K562 (cell line): Measurements from ENCODE around the gene NECAB2. TPM values are rescaled to one million over a fixed set of nuclear protein-coding genes. Genes with fewer than 3 reads are reported as not detected.
A peak's percentile ranks its signal among the peaks of the same experiment; 100 is the strongest.

Experiments used
- CREB1 ChIP-seq, 2 experiments: sonication (generic) in 1 of 2; formaldehyde crosslinking in 1 of 2; IDR thresholded peaks; 2 replicates each; pipeline versions ENCODE4 v1.6.1 to v1.8.0; 2012 to 2022; ENCODE audit warnings: inconsistent platforms in 1 of 2, mild to moderate bottlenecking in 1 of 2, missing genetic modification reagents in 1 of 2, moderate library complexity in 1 of 2
- MED1 ChIP-seq: sonication (generic); formaldehyde crosslinking; IDR thresholded peaks from 2 replicates; pipeline ENCODE4 v1.8.1; 2023; ENCODE audit warnings: missing genetic modification reagents, borderline replicate concordance
- NCOA2 ChIP-seq, 2 experiments: fragments of 450-650 bp; IDR thresholded peaks; 2 replicates each; pipeline ENCODE4 v1.6.1; 2018; ENCODE audit warnings: mild to moderate bottlenecking in 2 of 2, moderate library complexity in 1 of 2; ENCODE audit not compliant: partially characterized antibody in 2 of 2
- PATZ1 ChIP-seq: fragments of 250-450 bp; sonication (Bioruptor Pico); IDR thresholded peaks from 2 replicates; pipeline ENCODE4 v1.5.0; 2020; ENCODE audit warnings: mild to moderate bottlenecking, borderline replicate concordance
- ZEB2 ChIP-seq: fragments of 450-650 bp; IDR thresholded peaks from 2 replicates; pipeline ENCODE4 v1.6.1; 2016
- polyA plus RNA-seq, 8 experiments: library from polyadenylated mRNA; depleted of rRNA in 4 of 8; stranded (reverse) in 5 of 8; unstranded in 3 of 8; fragments of >200 nt; fragmentation: Nextera tagmentation in 2 of 8; fragmentation: Illumina TruSeq in 1 of 8; extraction: Ambion mirVana in 2 of 8; extraction: Trizol in 1 of 8; gene quantifications; 2 replicates each; pipeline versions ENCODE4 v1.2.1 to v1.2.3, GENCODE V29; 2011 to 2014; ENCODE audit warnings: inconsistent platforms in 1 of 8, missing spikeins in 1 of 8
- total RNA-seq, 7 experiments: library from RNA; depleted of rRNA in 6 of 7; stranded (reverse); fragments of >200 nt in 6 of 7; fragmentation: Illumina TruSeq in 2 of 7; extraction: Trizol in 2 of 7; gene quantifications; 2 replicates each; pipeline versions ENCODE4 v1.2.1 to v1.2.3, GENCODE V29; 2011 to 2021; ENCODE audit warnings: low replicate concordance in 1 of 7

The NECAB2 gene
- total and polyA plus RNA-seq, 9 of the 15 experiments (the other 6 are each of a cell fraction or from before 2014, with no cell fraction given), result 0.03 to 0.28 TPM; not detected in 7

- TF ChIP-seq PATZ1 (CRISPR knock-in tag) (no peak), CREB1 (IDR thresholded peaks at IDR 0.05) (peak; percentile 15; the same call in 1 of the 2 replicates), CREB1 (CRISPR knock-in tag; IDR thresholded peaks at IDR 0.05) (no peak), ZEB2 (peak; percentile 63; the same call in 1 of the 2 replicates), NCOA2 (IDR thresholded peaks at IDR 0.05; ENCODE audit: partially characterized antibody in 2 of 2) (no peak), MED1 (no peak)
- TF ChIP-seq, all 486 proteins: peak for 58
Measured at GRCh38 chr16:84013787-84014569, 45.9 kb downstream of the NECAB2 start (continued).
